Measurements from ENCODE around the gene SULT1A4. TPM values are rescaled to one million over a fixed set of nuclear protein-coding genes. Genes with fewer than 3 reads are reported as not detected.
"Not testable (repeated sequence)": the region's sequence is repeated elsewhere in the genome, so short reads cannot be mapped to it uniquely, and the experiment has no call there.

The SULT1A4 gene
- total and polyA plus RNA-seq, 2 of the 4 experiments (the other 2 are of a cell fraction), result 1.1 to 2.4 TPM

- H2AFZ ChIP-seq (replicated peaks; ENCODE audit: low read length, poor library complexity); H3K4me3 ChIP-seq (ENCODE audit: insufficient read depth, low read depth, low read length); H3K9ac ChIP-seq (ENCODE audit: low read depth, low read length); H2AK5ac ChIP-seq (ENCODE audit: low read depth, low read length); H3K9me3 ChIP-seq (ENCODE audit: control insufficient read depth, insufficient read depth, low read length); H3K18ac ChIP-seq (ENCODE audit: low read depth, low read length); H2BK20ac ChIP-seq (ENCODE audit: low read depth, low read length); H3K23ac ChIP-seq (ENCODE audit: low read depth, low read length); H2AK9ac ChIP-seq (replicated peaks; ENCODE audit: low read depth, low read length, poor library complexity); H2BK5ac ChIP-seq (ENCODE audit: low read depth, low read length, poor library complexity, severe bottlenecking); dilution Hi-C loops (cut with HindIII; ENCODE audit: low sequenced_read_pairs, unreplicated experiment); H2BK120ac ChIP-seq (ENCODE audit: low read depth, low read length); POLR2A ChIA-PET (ENCODE audit: unreplicated experiment); CTCF ChIA-PET; H3K27me3 ChIP-seq (ENCODE audit: control insufficient read depth, insufficient read depth, low read length); intact Hi-C loops (cut with micrococcal nuclease); BruUV-seq (replicated peaks); H2BK15ac ChIP-seq (ENCODE audit: low read depth, low read length); H4K5ac ChIP-seq (ENCODE audit: low read depth, low read length); H4K91ac ChIP-seq (ENCODE audit: insufficient read depth, low read depth, low read length); H3K79me1 ChIP-seq (ENCODE audit: low read depth in 1 of 2, low read length in 2 of 2); H3K4me2 ChIP-seq (ENCODE audit: low read depth, low read length); H3K56ac ChIP-seq (ENCODE audit: extremely low read depth, insufficient read depth, low read length); DNase-seq; in situ Hi-C loops (cut with MboI; ENCODE audit: low sequenced_read_pairs); H3K9me1 ChIP-seq (ENCODE audit: insufficient read depth, low read length); H3K27ac ChIP-seq (ENCODE audit: insufficient read depth, low read length); H3K14ac ChIP-seq (replicated peaks; ENCODE audit: low read depth, low read length); H4K20me1 ChIP-seq (ENCODE audit: insufficient read depth, low read length); H4K8ac ChIP-seq (ENCODE audit: low read depth in 2 of 2, low read length in 2 of 2); H3K36me3 ChIP-seq (ENCODE audit: control insufficient read depth, insufficient read depth, low read length); H3K4ac ChIP-seq (ENCODE audit: low read depth, low read length); H3K4me1 ChIP-seq (ENCODE audit: control insufficient read depth, insufficient read depth, low read length): not testable (repeated sequence)
- no CpG with 5 or more reads among the region's 33 CpGs for WGBS, 2 experiments (ENCODE audit: extremely low coverage in 2 of 2, insufficient read length in 1 of 2)
- peak; percentile 94 for ATAC-seq (ENCODE audit: low read depth)
Observed at GRCh38 chr16:29454269-29454668, 5.4 kb upstream of the SULT1A4 start, which contains the start of the genes BOLA2 and SLX1B. Gene BOLA2 (minus strand): TSS chr16:29454351. CDS start chr16:29454253, 98 bp downstream. Gene SLX1B (plus strand): TSS chr16:29454533.

DNA sequence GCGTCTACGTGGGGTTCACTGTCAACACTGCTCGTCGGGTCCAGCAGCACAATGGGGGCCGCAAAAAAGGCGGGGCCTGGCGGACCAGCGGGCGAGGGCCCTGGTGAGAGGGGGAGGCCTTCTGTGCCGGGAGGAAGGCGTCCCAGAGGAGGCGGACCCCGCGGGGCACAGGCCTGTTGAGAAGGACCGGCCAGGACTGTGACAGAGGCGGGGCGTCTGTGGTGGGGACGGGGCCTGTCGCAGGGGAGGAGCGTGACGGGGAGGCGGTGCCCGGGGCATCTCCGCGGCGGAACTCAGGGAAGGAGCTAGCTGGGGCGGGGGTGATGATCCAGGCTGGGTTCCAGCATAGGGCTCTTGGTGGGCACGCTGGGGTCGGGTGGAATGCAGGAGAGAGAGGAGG lies 4.9 kb upstream of the SULT1A4 start:
- DNase-seq, CTCF ChIA-PET: not testable (repeated sequence)

More for the DNA sequence above, 4.9 kb upstream of the SULT1A4 start:
- peak; percentile 77 for ATAC-seq (ENCODE audit: low read depth)
- dilution Hi-C loops (cut with HindIII; ENCODE audit: low sequenced_read_pairs, unreplicated experiment); H2BK120ac ChIP-seq (ENCODE audit: low read depth, low read length); H3K27ac ChIP-seq (ENCODE audit: insufficient read depth, low read length); H3K18ac ChIP-seq (ENCODE audit: low read depth, low read length); BruUV-seq (replicated peaks); H3K23ac ChIP-seq (ENCODE audit: low read depth, low read length); H3K4me1 ChIP-seq (ENCODE audit: control insufficient read depth, insufficient read depth, low read length); H4K91ac ChIP-seq (ENCODE audit: insufficient read depth, low read depth, low read length); H4K20me1 ChIP-seq (ENCODE audit: insufficient read depth, low read length); H3K4me3 ChIP-seq (ENCODE audit: insufficient read depth, low read depth, low read length); H3K9me3 ChIP-seq (ENCODE audit: control insufficient read depth, insufficient read depth, low read length); in situ Hi-C loops (cut with MboI; ENCODE audit: low sequenced_read_pairs); H4K8ac ChIP-seq (ENCODE audit: low read depth in 2 of 2, low read length in 2 of 2); H3K79me1 ChIP-seq (ENCODE audit: low read depth in 1 of 2, low read length in 2 of 2); H2BK15ac ChIP-seq (ENCODE audit: low read depth, low read length); H3K4me2 ChIP-seq (ENCODE audit: low read depth, low read length); H3K27me3 ChIP-seq (ENCODE audit: control insufficient read depth, insufficient read depth, low read length); H3K36me3 ChIP-seq (ENCODE audit: control insufficient read depth, insufficient read depth, low read length); H3K4ac ChIP-seq (ENCODE audit: low read depth, low read length); H2BK20ac ChIP-seq (ENCODE audit: low read depth, low read length); H2AFZ ChIP-seq (replicated peaks; ENCODE audit: low read length, poor library complexity); H2AK9ac ChIP-seq (replicated peaks; ENCODE audit: low read depth, low read length, poor library complexity); intact Hi-C loops (cut with micrococcal nuclease); H3K14ac ChIP-seq (replicated peaks; ENCODE audit: low read depth, low read length); H4K5ac ChIP-seq (ENCODE audit: low read depth, low read length); H3K9ac ChIP-seq (ENCODE audit: low read depth, low read length); POLR2A ChIA-PET (ENCODE audit: unreplicated experiment); H3K9me1 ChIP-seq (ENCODE audit: insufficient read depth, low read length); H2BK5ac ChIP-seq (ENCODE audit: low read depth, low read length, poor library complexity, severe bottlenecking); H2AK5ac ChIP-seq (ENCODE audit: low read depth, low read length); H3K56ac ChIP-seq (ENCODE audit: extremely low read depth, insufficient read depth, low read length): not testable (repeated sequence)
- no CpG with 5 or more reads among the region's 29 CpGs for WGBS, 2 experiments (ENCODE audit: extremely low coverage in 2 of 2, insufficient read length in 1 of 2)
